ENCODE measurements around the gene MAPRE3. TPM values are rescaled to one million over a fixed set of nuclear protein-coding genes. Genes with fewer than 3 reads are reported as not detected.

MAPRE3 gene
- total and polyA plus RNA-seq, 9 of the 15 experiments (the other 6 are each of a cell fraction or from before 2014, with no cell fraction given): 0.70 to 43.2 (median 12.6) TPM

DNA sequence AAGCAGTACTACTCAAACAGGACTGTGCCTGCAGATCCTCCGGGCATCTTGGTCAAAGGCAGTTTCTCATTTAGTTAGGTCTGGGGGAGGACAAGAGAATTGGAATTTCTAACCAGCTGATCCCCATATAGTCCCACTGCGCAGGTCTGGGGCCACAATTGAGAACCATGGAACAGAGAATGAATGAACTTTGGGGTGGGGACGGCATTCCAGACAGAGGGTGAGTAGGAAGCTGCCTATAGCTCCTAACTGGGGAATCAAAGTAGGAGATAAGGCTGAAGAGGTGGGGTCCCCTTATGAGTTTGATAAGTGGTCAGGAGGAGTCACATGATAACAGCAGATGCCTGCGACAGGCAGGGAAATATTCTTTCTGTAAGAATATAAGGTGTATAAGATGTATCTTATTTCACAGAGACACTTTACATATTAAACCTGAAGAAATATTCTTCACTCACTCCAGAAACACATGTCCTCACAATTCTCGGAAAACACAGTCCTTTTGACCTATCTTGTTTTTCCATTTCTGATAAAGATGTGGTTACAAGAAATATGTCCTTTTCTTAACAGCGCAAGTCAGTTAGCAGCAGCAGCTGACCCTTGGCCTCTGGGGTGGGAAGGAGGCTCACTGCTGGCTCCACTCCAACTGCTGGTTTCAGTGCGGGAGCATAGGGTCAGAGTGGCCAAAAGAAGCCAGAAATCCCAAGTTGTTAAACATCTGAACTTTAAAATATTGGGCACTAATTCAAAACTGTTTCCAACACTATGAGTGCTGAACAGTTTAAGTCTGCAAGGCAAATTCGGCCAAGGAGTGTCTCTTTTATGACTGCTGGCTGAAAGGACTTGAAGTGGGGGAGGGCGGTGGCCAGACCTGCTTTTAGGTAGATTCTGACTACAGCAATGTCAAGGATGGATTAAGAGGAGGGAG lies 49.8 kb downstream of the MAPRE3 start (continued):
- TF ChIP-seq, protein P1, sequence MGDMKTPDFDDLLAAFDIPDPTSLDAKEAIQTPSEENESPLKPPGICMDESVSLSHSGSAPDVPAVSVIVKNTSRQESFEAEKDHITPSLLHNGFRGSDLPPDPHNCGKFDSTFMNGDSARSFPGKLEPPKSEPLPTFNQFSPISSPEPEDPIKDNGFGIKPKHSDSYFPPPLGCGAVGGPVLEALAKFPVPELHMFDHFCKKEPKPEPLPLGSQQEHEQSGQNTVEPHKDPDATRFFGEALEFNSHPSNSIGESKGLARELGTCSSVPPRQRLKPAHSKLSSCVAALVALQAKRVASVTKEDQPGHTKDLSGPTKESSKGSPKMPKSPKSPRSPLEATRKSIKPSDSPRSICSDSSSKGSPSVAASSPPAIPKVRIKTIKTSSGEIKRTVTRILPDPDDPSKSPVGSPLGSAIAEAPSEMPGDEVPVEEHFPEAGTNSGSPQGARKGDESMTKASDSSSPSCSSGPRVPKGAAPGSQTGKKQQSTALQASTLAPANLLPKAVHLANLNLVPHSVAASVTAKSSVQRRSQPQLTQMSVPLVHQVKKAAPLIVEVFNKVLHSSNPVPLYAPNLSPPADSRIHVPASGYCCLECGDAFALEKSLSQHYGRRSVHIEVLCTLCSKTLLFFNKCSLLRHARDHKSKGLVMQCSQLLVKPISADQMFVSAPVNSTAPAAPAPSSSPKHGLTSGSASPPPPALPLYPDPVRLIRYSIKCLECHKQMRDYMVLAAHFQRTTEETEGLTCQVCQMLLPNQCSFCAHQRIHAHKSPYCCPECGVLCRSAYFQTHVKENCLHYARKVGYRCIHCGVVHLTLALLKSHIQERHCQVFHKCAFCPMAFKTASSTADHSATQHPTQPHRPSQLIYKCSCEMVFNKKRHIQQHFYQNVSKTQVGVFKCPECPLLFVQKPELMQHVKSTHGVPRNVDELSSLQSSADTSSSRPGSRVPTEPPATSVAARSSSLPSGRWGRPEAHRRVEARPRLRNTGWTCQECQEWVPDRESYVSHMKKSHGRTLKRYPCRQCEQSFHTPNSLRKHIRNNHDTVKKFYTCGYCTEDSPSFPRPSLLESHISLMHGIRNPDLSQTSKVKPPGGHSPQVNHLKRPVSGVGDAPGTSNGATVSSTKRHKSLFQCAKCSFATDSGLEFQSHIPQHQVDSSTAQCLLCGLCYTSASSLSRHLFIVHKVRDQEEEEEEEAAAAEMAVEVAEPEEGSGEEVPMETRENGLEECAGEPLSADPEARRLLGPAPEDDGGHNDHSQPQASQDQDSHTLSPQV (IDR thresholded peaks at IDR 0.05): no peak
- TF ChIP-seq POLR2AphosphoS2 (IDR thresholded peaks at IDR 0.05; ENCODE audit: low read length): no peak
- TF ChIP-seq FOSL1 (tag; conservative IDR thresholded peaks at IDR 0.05): peak; percentile 76
- TF ChIP-seq ZC3H4 (CRISPR knock-in tag; IDR thresholded peaks at IDR 0.05; ENCODE audit: borderline replicate concordance): no peak
- no peak for TF ChIP-seq CHD2 (IDR thresholded peaks at IDR 0.05; ENCODE audit: low read depth, low read length)
- TF ChIP-seq, protein P2, sequence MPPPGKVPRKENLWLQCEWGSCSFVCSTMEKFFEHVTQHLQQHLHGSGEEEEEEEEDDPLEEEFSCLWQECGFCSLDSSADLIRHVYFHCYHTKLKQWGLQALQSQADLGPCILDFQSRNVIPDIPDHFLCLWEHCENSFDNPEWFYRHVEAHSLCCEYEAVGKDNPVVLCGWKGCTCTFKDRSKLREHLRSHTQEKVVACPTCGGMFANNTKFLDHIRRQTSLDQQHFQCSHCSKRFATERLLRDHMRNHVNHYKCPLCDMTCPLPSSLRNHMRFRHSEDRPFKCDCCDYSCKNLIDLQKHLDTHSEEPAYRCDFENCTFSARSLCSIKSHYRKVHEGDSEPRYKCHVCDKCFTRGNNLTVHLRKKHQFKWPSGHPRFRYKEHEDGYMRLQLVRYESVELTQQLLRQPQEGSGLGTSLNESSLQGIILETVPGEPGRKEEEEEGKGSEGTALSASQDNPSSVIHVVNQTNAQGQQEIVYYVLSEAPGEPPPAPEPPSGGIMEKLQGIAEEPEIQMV (tag; conservative IDR thresholded peaks at IDR 0.05; ENCODE audit: low read depth): no peak
- TF ChIP-seq, protein P3, sequence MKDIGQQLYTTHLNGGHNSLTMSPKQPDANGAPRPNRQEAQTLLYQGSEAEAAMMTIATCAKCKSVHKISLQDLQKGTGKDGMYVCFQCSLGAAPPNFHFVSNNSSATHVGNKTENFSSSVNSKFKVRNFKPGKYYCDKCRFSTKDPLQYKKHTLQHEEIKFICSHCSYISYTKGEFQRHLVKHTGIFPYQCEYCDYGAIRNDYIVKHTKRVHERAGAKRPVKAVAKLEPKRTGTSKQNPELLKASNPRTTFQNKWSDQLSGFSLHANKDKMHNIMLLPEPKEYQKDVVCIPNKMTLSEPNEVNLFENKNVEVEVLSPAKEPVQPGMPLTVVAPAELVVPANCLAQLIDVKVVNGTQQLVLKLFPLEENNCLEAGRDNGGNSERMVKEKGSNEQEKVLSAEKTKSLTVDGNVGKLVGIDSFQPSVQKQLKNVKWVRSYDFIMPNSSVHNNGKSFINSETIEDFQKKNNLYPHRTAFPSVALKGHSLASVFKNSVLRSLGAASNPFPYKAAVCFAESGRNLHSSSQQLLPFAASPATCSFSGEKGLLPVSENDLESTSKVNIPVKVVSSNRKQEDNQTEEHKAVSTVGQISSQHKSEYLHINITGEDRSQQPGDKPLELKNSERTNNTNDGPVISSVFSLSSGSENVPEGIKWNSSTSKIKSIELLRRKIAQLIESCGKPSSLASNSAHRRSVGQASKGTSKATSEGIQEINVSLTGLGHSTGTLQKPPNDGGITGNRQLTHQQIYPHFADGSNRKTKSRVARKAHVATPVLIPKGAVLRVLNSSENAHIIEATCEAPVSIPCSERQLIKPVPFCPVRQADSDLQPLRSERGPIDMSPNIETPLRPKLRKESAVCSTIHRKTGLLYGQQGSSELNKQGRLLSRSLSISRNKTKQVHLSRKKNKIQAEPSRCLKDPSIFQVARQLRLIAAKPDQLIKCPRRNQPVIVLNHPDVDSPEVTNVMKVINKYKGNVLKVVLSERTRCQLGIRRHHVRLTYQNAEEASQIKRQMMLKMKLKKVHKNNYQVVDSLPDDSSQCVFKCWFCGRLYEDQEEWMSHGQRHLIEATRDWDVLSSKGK (CRISPR knock-in tag; IDR thresholded peaks at IDR 0.05): no peak
- no peak for TF ChIP-seq ZNF707 (CRISPR knock-in tag; conservative IDR thresholded peaks at IDR 0.05)
- TF ChIP-seq SPI1 (IDR thresholded peaks at IDR 0.05; ENCODE audit: borderline replicate concordance, low read depth, low read length): no peak
- TF ChIP-seq ZBTB8A (IDR thresholded peaks at IDR 0.05; ENCODE audit: partially characterized antibody): no peak
- no peak for TF ChIP-seq CBX3 (IDR thresholded peaks at IDR 0.05; ENCODE audit: borderline replicate concordance in 1 of 2, low read length in 2 of 2)
- TF ChIP-seq ZNF589 (CRISPR knock-in tag; IDR thresholded peaks at IDR 0.05; ENCODE audit: low read depth): peak; percentile 89
- no peak for TF ChIP-seq ZNF77 (CRISPR knock-in tag; IDR thresholded peaks at IDR 0.05)
- TF ChIP-seq TGIF2 (CRISPR knock-in tag; IDR thresholded peaks at IDR 0.05): no peak
- peak; percentile 72 for TF ChIP-seq JUND (IDR thresholded peaks at IDR 0.05; ENCODE audit: borderline replicate concordance, low read depth, low read length)
- TF ChIP-seq JUND (tag; IDR thresholded peaks at IDR 0.05; ENCODE audit: borderline replicate concordance, low read depth, low read length): no peak; the same call in 2 of the 3 replicates

All from K562 (cell line).